GM18511 (cell line): ENCODE results near the gene PIP4K2B.
A peak's percentile ranks its signal among the peaks of the same experiment; 100 is the strongest.
"Not testable (repeated sequence)": the region's sequence is repeated elsewhere in the genome, so short reads cannot be mapped to it uniquely, and the experiment has no call there.

Experiments
- ATAC-seq: cut with Tn5 transposase; IDR thresholded peaks from one replicate; pipeline ENCODE4 v1.9.1; 2021; ENCODE audit warnings: mild to moderate bottlenecking, moderate library complexity; ENCODE audit not compliant: unreplicated experiment

The PIP4K2B gene

GRCh38 chr17:38799501-38800236 lies at the start of gene PIP4K2B:
Gene PIP4K2B (minus strand): TSS chr17:38799556. CDS start chr17:38799424, 132 bp downstream.
- ATAC-seq = peak; percentile 90

- no peak for ATAC-seq
These were observed 49.2 kb upstream of the PIP4K2B start for GRCh38 chr17:38848557-38848891.

- ATAC-seq = no peak
These were observed 45.0 kb upstream of the PIP4K2B start for GRCh38 chr17:38844261-38844757.

GRCh38 chr17:38825762-38826247 lies 26.4 kb upstream of the PIP4K2B start:
- ATAC-seq = no peak

- ATAC-seq = peak; percentile 82
These were observed 25.8 kb upstream of the PIP4K2B start, which contains the start of gene CWC25 for GRCh38 chr17:38824899-38825761. Gene CWC25 (minus strand): TSS chr17:38825321. CDS start chr17:38825183, 138 bp downstream.

- no peak for ATAC-seq
These were observed 16.3 kb upstream of the PIP4K2B start for GRCh38 chr17:38815576-38816193.

- ATAC-seq = no peak
These were observed 10.5 kb upstream of the PIP4K2B start for GRCh38 chr17:38809828-38810227.

- ATAC-seq = no peak
These were observed 943 bp upstream of the PIP4K2B start for GRCh38 chr17:38800237-38800760.

GRCh38 chr17:38798614-38799500 lies 499 bp downstream of the PIP4K2B start:
- ATAC-seq = peak; percentile 29

GRCh38 chr17:38797828-38798227 lies 1.5 kb downstream of the PIP4K2B start:
- ATAC-seq = no peak

- no peak for ATAC-seq
These were observed 2.2 kb downstream of the PIP4K2B start for GRCh38 chr17:38797158-38797490.

- ATAC-seq = no peak
These were observed 2.8 kb downstream of the PIP4K2B start for GRCh38 chr17:38796451-38797157.

- no peak for ATAC-seq
These were observed 5.1 kb downstream of the PIP4K2B start for GRCh38 chr17:38794221-38794620.

- ATAC-seq = no peak
These were observed 8.2 kb downstream of the PIP4K2B start for GRCh38 chr17:38791162-38791561.

GRCh38 chr17:38790148-38790707 lies 9.1 kb downstream of the PIP4K2B start:
- not testable (repeated sequence) for ATAC-seq

- ATAC-seq = no peak
These were observed 10.2 kb downstream of the PIP4K2B start for GRCh38 chr17:38789185-38789584.

- not testable (repeated sequence) for ATAC-seq
These were observed 11.4 kb downstream of the PIP4K2B start for GRCh38 chr17:38787999-38788398.

- ATAC-seq = no peak
These were observed 13.0 kb downstream of the PIP4K2B start for GRCh38 chr17:38786372-38786771.

- ATAC-seq = no peak
These were observed 16.1 kb downstream of the PIP4K2B start for GRCh38 chr17:38783227-38783626.
